NCI-H345 treated with DMSO at 0.1 percent for 48 hours (cell line): ENCODE data around the gene PBX3.

Experiments used
- DNase-seq: peaks from one replicate; lab custom pipeline; 2025; ENCODE audit not compliant: unreplicated experiment; lab: John Stamatoyannopoulos, UW

PBX3 gene

DNA sequence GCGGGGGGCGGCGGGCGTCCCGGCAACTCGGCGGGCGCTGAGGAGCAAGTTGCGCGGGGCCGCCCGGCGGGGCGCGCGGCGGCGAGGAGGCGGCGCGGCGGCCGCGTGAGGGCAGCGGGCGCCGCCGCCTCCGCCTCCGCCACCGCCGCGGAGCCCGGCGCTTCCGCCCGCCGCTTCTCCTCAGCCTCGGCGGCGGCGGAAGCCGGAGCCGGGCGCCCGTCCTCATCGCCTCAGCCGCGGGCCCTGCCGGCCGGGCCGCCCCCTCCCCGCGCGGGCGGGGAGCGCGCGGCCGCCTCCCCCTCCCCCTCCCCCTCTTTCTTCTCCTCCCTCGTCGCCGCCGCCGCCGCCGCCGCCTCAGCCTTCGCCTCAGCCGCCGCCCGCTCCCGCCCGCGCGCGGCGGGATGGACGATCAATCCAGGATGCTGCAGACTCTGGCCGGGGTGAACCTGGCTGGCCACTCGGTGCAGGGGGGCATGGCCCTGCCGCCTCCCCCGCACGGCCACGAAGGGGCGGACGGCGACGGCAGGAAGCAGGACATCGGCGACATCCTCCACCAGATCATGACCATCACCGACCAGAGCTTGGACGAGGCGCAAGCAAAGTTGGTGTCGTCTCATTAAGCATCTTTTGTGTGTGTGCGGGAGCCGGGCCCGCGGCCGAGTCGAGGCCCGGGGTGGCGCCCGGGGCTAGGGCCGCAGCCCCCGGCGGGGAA, at the start of gene PBX3:
PBX3 (plus strand) TSS at position 321 of the 712 bp plus-strand sequence.
- no peak for DNase-seq

DNA sequence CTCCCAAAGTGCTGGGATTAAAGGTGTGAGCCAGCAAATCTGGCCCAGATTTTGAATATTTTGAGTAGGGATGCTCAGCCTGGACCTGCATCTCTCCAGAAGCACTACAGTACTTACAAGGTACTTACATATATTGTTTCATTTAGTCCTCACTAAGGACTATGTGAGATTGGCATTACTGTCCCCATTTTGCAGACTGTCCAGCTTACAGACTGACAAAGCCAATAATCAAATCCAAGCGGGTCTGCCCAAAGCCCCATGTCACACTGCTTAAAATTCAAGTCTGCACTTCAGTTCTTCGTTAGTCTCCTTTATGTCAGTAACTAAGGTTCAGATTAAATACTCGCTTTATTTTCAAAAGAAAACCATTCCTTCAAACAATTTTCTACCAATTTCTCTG, 47.3 kb upstream of the PBX3 start:
- DNase-seq: no peak

DNA sequence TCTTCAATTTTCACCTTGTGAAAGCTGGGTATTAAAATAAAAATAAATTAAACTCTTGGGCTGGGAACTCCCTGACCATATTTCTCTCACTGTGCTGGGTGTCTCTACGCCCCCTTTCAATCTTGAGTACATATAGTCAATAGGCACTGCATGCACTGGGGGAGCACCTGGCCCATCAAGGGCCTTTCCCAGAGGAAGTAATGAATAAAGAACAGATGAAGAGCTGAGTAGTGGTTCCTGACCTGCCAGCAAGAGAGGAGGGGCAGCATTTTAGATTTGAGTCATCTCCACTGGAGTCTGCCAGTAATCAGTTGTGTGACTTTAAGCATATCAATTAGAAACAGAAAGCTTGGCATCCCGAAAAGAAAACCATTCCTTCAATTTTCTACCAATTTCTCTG, 46.4 kb upstream of the PBX3 start:
- DNase-seq: peak; percentile 45

DNA sequence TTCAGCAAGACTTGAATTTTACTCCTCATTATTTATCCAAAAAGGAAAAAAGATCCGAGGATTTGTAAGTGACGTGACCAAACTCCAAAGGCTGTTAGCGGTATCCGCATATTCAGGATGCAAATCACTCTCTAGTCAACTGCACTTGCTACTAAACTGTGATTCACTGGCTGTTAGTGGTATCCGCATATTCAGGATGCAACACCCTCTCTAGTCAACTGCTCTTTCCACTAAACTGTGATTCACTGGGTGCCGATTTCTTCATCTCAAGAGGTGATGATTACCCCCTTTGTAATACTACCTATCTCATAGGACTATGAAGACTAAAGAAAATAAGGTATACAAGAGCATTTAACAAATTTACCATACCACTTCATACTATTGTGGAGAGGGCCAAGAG, 45.8 kb upstream of the PBX3 start:
- no peak for DNase-seq

DNA sequence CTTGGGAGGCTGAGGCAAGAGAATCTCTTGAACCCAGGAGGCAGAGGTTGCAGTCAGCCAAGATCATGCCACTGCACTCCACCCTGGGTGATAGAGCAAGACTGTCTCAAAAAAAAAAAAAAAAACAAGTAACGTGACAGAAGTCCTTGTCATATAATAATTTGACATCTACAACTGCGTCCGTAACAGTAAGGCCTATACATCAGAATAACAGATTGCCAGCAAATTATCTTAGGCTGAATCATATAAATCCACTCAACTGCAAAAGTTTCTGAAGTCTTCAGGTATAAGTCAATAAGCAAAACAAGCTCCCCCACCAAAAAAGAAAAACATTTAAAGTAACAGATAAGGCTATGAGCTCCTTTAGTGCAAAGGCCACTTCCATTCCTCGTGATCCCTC, 43.5 kb upstream of the PBX3 start:
- DNase-seq: no peak

DNA sequence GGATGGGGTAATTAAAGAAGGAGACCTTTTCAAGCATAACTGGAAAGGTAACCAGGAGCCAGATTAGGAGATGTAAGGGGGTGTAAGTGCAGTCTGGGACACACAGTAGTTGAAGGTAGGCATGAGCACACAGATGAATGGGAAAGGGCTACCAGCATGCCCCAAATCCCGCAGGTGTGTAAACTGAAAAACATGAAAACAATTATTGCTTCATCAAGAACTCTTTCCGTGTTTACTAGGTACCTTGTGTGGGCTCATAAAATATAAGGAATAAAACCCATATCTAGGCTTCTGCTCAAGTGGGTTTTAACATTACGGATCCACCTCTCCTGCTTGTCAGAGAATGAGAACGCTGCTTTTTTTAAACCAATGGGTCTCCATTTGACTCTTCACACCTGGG, 41.3 kb upstream of the PBX3 start:
- DNase-seq: no peak

DNA sequence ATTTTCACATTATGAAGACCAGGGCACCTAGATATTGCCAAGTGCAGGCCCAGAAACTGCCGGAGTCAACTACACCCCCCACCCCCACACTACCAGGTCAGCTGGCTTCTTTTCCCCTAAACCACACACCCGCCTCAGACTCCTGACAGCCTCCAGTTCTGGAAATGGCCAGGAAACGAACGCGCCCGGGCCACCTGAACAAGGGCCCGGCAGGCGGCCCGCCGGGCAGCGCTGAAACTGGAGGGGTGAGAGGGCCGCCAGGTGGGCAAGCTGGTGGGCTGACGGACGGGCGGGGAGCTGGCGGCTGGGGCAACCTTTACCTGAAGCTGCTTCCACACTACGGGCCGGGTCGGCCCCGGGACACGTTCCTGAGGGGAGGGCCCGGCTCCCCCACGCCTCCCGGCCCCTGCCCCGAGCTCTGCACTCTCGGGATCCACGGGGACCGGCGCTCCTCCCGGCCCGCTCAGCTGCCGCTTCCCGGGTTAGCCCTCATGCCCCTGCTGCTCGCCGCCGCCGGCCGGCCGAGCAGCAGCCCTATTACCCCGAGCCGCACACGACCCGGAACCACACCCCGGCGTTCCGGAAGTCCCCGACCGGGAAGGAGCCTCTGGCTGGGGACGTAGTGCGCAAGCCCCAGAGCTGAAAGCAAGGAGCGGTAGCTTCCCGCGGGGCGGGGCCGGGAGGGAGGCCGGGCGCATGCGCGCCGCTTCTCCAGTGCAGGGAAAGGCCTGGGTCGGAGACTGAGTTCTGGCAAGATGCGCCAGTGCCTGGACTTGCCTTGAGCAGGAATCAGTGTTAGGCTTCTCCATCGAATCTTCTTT, 40.3 kb upstream of the PBX3 start, which contains the start of gene MAPKAP1:
MAPKAP1 (minus strand) TSS at position 558 of the 821 bp plus-strand sequence. CDS start 34,634 bp downstream, outside the sequence.
- peak; percentile 90 for DNase-seq

DNA sequence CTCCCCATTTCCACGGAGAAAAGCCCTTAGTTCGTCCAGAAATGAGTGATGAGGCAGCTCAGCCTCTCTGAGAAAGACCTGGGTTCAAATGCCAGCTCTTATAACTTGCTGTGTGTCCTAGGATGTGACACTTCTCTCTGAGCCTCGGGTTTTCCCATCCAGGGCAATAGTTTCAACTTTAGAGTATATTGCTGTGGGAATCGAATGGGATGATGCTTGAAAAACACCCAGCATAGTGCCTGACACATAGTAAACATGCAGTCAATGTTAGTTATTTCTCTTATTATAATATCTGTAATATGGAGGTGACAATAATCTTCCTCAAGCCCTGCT, 39.7 kb upstream of the PBX3 start:
- no peak for DNase-seq

DNA sequence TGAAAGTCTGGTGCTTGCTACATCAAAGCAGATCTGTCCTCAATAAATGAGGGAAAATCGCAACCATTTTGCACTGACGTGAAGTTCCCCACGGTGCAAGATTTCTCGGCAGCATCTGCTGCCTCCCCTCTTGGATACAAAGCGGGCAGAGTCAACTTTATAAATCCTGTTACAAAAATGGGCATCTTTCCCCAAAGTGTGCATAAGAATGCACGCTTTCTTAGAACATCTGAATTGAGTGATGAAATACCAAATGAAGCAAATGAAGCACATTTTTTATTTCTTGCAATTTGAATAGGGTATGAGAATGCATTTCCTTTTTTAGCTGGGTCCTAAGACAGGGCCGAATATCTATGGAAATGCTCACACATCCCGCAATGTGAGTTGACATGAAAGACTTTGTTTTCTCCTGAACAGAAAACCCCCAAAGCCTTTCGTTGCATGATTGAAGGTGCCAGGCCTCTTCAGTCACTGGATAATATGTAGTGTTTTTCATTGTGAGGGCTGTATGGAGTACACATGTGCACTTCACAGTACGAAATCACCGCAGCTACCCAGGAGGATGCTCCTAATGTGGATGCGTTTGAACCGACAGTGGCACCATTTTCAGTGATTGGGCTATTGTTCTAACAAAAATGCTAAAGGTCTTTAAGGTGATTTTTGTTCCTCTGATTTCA, 20.6 kb upstream of the PBX3 start:
- DNase-seq: no peak

DNA sequence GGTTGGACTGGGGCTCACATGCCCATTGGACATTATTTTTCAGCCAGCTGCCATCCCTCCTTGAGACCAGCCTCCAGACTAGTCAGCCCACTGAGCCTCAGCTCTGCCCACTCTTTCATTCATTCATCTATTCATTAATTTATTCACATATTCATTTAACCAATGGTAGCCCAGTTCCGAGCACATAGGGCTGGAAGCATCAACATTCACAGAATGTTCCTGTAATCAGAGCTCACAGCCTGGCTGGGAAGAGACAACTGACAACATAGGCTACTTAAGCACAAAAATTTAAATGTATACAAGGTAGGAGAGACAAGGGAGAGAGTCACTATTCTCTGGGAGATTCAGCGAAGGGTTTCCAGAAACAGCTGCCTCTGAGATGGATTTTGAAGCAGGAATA, 17.0 kb upstream of the PBX3 start:
- DNase-seq: no peak

DNA sequence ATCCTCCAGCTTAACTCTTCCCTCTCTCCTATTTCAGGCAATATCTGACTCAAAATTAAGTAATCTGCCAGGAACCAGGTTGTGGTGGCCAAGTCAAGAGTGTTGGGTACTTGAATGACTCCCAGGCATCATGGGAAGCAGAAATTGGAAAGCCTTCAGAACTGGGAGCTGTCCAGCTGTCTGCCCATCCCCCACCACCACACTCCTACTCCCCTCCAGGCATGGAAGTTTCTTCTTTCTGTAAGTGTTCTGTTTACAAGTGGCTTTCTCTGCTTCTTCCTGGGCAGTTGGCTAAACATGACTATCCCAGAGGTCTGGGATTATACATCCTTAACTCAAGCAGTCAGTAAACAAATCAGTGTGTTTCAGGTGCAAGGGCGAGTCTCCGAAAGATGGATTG, 14.6 kb upstream of the PBX3 start:
- no peak for DNase-seq

DNA sequence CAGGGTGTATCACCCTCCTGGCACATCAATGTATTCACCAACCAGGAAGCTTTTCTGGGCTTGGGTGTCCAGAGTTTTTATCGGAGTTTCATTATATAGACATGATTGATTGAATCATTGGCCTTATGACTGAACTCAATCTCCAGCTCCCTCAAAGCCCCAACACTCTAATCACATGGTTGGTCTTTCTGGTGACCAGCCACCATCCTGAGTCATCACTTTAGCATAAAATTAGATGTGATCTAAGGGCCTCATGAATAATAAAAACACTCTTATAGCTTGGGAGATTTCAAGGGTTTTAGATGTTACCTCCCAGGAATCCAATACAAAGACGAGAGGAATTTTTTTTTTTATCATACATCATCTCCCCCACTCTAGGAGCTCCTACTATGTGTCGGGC, 7.7 kb upstream of the PBX3 start:
- no peak for DNase-seq

DNA sequence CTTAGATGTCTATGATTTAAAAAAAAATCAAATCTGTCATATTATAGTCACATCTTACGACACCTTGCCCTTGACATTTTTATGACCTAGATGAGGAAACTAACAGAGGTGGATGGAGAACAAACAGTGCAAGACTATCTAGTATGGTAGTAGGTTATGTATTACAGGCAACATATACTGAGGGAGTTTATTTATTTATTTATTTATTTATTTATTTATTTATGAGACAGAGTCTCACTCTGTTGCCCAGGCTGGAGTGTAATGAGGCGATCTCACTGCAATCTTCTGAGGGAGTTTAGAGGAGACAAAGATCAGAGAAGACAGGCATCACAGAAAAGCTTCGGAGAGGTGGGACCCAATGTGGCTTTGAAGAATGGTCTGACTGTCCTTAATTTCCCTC, 4.5 kb upstream of the PBX3 start:
- no peak for DNase-seq

DNA sequence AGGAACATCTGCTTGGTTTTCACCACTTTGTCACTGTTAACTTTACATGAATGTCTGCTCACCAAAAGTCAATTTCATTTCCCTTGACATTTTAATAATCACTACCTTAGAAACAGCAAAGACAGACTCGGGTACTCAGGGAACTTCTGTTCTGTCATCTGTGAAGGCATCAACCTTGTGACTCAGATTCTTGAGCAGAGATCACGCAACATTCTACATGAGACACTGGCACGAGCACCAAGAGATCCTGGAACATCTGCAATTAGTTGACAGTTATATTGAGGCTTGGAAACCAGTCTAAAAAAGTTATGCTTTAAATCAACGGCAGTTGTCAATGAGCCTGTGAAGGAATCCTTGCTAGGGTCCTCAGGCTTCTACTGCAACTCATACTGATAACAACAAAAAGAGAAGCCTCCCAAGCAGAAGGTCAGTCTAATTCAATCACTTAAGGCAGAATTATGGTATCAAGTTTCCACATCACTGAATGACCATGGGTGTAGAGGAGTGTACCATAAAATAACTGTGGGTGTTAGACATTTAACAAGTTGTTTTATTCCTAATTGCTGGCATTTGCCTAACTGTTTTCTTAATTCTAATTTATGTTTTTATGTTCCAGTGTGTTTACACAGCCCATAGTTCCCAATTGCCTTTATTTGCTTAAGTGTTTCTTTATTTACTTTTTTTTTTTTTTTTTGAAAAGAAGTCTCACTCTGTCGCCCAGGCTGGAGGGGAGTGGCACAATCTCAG, 3.3 kb upstream of the PBX3 start:
- DNase-seq: no peak

DNA sequence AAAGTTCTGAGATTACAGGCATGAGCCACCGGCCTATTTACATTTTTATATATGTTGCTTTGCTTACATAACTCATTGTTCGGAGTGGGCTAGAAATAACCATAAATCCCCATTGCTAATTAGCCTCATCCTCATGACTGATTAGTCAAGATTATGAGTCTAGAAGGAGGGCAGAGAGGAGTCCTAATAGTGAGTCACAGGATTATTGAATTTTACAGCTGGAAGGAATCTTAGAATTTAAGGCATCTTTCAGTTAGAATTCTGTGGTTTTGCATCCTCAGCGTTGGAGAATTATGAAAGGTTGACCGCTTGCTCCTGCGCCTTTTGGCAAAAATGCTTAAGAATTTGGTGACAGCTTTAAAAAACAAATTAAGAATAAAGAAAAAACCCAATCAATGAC, 2.6 kb upstream of the PBX3 start:
- DNase-seq: no peak

DNA sequence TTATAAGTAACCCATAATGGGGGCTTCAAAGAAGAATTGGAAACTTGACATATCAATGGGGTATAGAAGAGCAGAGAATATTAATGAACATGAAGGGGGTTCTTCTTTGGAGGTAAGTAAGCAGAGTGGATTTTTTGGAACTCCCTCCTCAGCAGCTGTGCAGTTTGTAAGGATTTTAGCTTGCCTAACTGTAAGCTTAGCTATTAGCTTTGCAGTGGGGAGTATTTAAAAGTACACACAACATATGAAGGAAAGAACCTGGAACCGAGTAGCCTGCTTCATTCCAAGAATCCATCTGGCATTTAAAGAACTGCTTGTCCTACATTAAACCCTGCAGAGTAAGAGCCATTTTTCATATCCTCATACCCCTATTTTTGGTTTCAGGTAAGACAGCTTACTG, 2.2 kb upstream of the PBX3 start:
- no peak for DNase-seq

DNA sequence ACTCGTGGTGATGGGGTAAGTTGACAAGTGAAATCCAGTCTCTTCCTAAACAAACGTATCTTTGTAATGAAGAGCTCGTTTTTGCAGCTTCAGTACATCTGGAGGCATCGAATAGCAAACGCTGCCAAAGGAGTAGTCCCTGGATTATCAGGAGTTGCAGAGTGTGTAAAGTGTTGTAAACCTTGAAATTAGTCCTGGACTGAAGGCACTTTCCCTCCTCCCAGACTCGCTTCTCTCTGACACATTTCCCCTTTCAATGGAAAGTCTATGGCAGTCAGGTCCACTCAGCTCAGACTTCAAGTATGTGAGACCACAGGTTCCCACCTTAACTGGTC, 1.5 kb upstream of the PBX3 start:
- DNase-seq: no peak

DNA sequence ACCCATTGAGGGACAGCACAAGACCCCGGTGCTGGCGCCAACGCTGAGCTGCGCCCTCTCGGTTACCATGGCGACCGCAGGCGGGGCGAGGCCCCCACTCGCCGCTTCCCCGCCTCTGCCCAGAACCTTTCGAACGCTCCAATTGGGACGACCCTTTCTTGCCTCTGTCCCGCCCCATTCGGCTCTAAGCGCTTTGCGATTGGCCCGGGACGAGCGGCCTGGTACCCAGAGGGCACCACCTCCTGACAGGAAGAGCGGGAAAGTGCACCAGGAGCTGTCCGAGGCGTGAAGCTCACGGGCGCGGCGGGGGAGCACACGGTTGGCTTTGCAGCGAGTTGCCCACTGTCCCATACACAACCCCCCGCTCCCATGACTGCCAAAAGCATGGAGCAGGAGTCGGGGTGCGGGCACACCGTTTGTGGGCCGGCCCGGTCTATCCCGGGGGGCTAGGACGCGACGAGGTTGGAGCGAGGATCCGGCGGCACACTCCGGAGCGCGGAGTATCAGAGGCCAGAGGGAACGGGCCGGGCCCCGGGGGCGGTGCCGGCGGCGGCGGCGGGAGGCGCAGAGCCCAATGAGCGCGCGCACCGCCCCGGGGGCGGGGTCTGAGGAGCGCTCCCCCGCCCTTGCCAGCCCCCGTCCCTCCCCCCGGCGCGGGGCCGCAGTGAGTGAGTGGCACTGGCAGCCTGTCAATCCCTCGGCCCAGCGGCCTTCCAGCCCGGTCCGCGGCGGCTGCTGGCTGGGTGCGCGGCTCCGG, 978 bp upstream of the PBX3 start:
- peak; percentile 95 for DNase-seq

DNA sequence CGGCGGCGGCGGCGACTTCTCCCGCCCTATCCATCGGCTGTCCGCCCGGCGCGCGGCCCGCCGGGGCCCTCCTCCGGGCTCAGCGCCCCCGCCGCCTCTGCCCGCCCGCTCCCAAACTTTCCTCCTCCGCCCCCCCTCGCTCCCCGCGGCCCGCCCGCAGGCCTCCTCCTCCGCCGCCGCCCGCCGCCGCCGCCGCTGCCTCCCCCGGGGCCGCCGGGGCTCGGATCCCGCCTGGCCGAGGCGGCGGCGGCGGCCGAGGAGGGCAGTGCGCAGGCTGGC, 460 bp upstream of the PBX3 start:
- no peak for DNase-seq

DNA sequence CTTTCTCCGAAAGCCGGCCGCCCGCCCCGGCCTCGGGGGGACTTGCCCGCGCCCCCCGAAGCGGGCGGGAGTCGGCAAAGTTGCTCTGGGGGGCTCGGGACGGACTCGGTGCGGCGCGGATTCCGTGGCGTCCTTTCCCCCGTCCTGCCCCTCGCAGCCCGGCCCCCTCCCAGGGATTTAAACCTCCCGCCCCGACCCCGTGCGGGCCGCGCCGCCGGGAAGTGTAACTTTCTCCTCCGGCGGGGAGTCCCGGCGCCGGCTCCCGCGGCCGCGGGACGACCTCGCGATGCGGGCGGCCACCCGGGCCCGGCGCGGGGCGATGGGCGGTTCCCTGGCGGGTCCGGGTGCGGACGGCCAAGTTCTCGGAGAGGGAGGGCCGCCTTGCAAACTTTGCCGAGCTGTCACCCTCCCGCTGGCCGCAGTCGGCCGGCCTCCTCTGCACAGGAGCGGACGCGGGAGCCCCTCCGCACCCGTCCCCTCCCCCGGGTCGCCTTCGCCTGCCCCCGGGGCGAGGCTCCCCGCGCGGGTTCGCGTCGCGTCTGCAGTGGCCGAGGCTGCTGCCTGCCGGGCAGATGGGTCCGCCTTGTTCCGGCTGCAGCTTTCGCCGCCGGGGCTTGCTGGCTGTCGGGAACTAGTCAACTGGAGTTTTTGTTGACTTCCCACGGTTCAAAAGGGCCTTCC, 732 bp downstream of the PBX3 start:
- no peak for DNase-seq
